Daoy (cell line): ENCODE results near the gene FXR2. TPM values are rescaled to one million over a fixed set of nuclear protein-coding genes. Genes with fewer than 3 reads are reported as not detected.

Experiments
- DNase-seq: peaks from one replicate; pipeline ENCODE4 v3.0.0-alpha.2; 2015; ENCODE audit warnings: low read depth
- total RNA-seq: library from RNA; depleted of rRNA; stranded (reverse); fragments of >200 nt; shearing (Covaris generic); gene quantifications from 2 replicates; pipeline ENCODE4 v1.2.3, GENCODE V29; 2014

Gene FXR2
- total RNA-seq, 1 experiment from 2014 or later = 87.4 TPM

GRCh38 chr17:7589204-7589868 lies 25.4 kb downstream of the FXR2 start:
- peak; percentile 84 for DNase-seq

- no peak for DNase-seq
These were observed 26.0 kb downstream of the FXR2 start for GRCh38 chr17:7588553-7589203.

GRCh38 chr17:7587420-7588151 lies 27.1 kb downstream of the FXR2 start:
- DNase-seq = peak; percentile 83

GRCh38 chr17:7586673-7587419 lies 27.9 kb downstream of the FXR2 start:
- DNase-seq = peak; percentile 51

- peak; percentile 98 for DNase-seq
These were observed 31.2 kb downstream of the FXR2 start, which contains the start of gene MPDU1 for GRCh38 chr17:7583253-7584109. Gene MPDU1 (plus strand): TSS chr17:7583852. CDS start chr17:7583863, 11 bp downstream.

- DNase-seq = no peak
These were observed 32.1 kb downstream of the FXR2 start for GRCh38 chr17:7582396-7583252.

GRCh38 chr17:7580604-7581575 lies 33.8 kb downstream of the FXR2 start:
- DNase-seq = peak; percentile 57

- DNase-seq = no peak
These were observed 34.7 kb downstream of the FXR2 start for GRCh38 chr17:7579834-7580603.

GRCh38 chr17:7579001-7579833 lies 35.5 kb downstream of the FXR2 start, which contains the start of gene CD68:
Gene CD68 (plus strand): TSS chr17:7579638. CDS start chr17:7579678, 40 bp downstream.
- DNase-seq = peak; percentile 97

GRCh38 chr17:7577327-7578199 lies 37.1 kb downstream of the FXR2 start:
- no peak for DNase-seq

GRCh38 chr17:7576432-7576937 lies 38.2 kb downstream of the FXR2 start:
- DNase-seq = no peak

GRCh38 chr17:7575959-7576358 lies 38.7 kb downstream of the FXR2 start:
- no peak for DNase-seq

- DNase-seq = no peak
These were observed 39.2 kb downstream of the FXR2 start for GRCh38 chr17:7575481-7575883.

- no peak for DNase-seq
These were observed 40.3 kb downstream of the FXR2 start for GRCh38 chr17:7574176-7574953.
